GM10266 (cell line): ENCODE data around the gene REV1.

Experiments used
- DNase-seq: peaks from one replicate; pipeline ENCODE4 v3.0.0; 2012; ENCODE audit errors: extremely low spot score
- CTCF ChIP-seq: IDR thresholded peaks from 2 replicates; pipeline ENCODE4 v1.5.1; 2012; ENCODE audit warnings: mild to moderate bottlenecking, low read depth; ENCODE audit not compliant: control insufficient read depth, insufficient read depth; ENCODE audit errors: missing control alignments

The REV1 gene

GRCh38 chr2:99389946-99390345 is 99.9 kb downstream of the REV1 start:
- no peak for DNase-seq
- no peak for TF ChIP-seq CTCF

- no peak for DNase-seq
- no peak for TF ChIP-seq CTCF
Measured at GRCh38 chr2:99389371-99389770, 100.4 kb downstream of the REV1 start.

GRCh38 chr2:99388892-99389291 is 100.9 kb downstream of the REV1 start:
- TF ChIP-seq CTCF = no peak
- DNase-seq = no peak

GRCh38 chr2:99386011-99386410 is 103.8 kb downstream of the REV1 start:
- no peak for DNase-seq
- TF ChIP-seq CTCF = no peak

GRCh38 chr2:99382143-99382542 is 107.7 kb downstream of the REV1 start:
- DNase-seq = no peak
- TF ChIP-seq CTCF = no peak

GRCh38 chr2:99380376-99381010 is 109.3 kb downstream of the REV1 start:
- DNase-seq = no peak
- TF ChIP-seq CTCF = no peak

GRCh38 chr2:99377879-99378278 is 111.9 kb downstream of the REV1 start:
- no peak for DNase-seq
- no peak for TF ChIP-seq CTCF
